ENCODE results near the gene LYZL4.

- no peak for TF ChIP-seq EZH2 (IDR thresholded peaks at IDR 0.05; ENCODE audit: insufficient read depth, poor library complexity, severe bottlenecking)
- TF ChIP-seq EZH2phosphoT487 (IDR thresholded peaks at IDR 0.05; ENCODE audit: insufficient read depth, low read depth) = no peak
These were observed 20.5 kb upstream of the LYZL4 start for GRCh38 chr3:42430781-42431532.
